ENCODE results near the gene TICRR.
"Not testable (repeated sequence)": the region's sequence is repeated elsewhere in the genome, so short reads cannot be mapped to it uniquely, and the experiment has no call there.

Gene TICRR

GRCh38 chr15:89575146-89575655 is at the start of gene TICRR:
TSS of gene TICRR (plus strand) at chr15:89575469. CDS start at chr15:89575587, 118 bp downstream.
- peak; percentile 98 for DNase-seq

- no peak for DNase-seq
Measured at GRCh38 chr15:89526181-89526580, 49.1 kb upstream of the TICRR start.

GRCh38 chr15:89526601-89527441 is 48.4 kb upstream of the TICRR start:
- DNase-seq, result no peak

- no peak for DNase-seq
Measured at GRCh38 chr15:89528757-89529352, 46.4 kb upstream of the TICRR start.

GRCh38 chr15:89530976-89531375 is 44.3 kb upstream of the TICRR start:
- DNase-seq, result no peak

GRCh38 chr15:89531796-89532537 is 43.3 kb upstream of the TICRR start:
- no peak for DNase-seq

GRCh38 chr15:89533861-89534544 is 41.3 kb upstream of the TICRR start:
- no peak for DNase-seq

- no peak for DNase-seq
Measured at GRCh38 chr15:89539027-89539426, 36.2 kb upstream of the TICRR start.

GRCh38 chr15:89542369-89542768 is 32.9 kb upstream of the TICRR start:
- no peak for DNase-seq

- DNase-seq, result no peak
Measured at GRCh38 chr15:89543389-89543788, 31.9 kb upstream of the TICRR start.

GRCh38 chr15:89549138-89549537 is 26.1 kb upstream of the TICRR start:
- not testable (repeated sequence) for DNase-seq

- DNase-seq, result no peak
Measured at GRCh38 chr15:89550427-89550826, 24.8 kb upstream of the TICRR start.

- DNase-seq, result no peak
Measured at GRCh38 chr15:89551550-89551949, 23.7 kb upstream of the TICRR start.

GRCh38 chr15:89553632-89554031 is 21.6 kb upstream of the TICRR start:
- DNase-seq, result no peak

- no peak for DNase-seq
Measured at GRCh38 chr15:89554247-89554646, 21.0 kb upstream of the TICRR start.

- DNase-seq, result no peak
Measured at GRCh38 chr15:89555768-89556167, 19.5 kb upstream of the TICRR start.

- peak; percentile 71 for DNase-seq
Measured at GRCh38 chr15:89556413-89557262, 18.6 kb upstream of the TICRR start.

- no peak for DNase-seq
Measured at GRCh38 chr15:89559769-89560264, 15.5 kb upstream of the TICRR start.

- no peak for DNase-seq
Measured at GRCh38 chr15:89566181-89566580, 9.1 kb upstream of the TICRR start.

- DNase-seq, result no peak
Measured at GRCh38 chr15:89566621-89567294, 8.5 kb upstream of the TICRR start.

GRCh38 chr15:89569090-89569745 is 6.1 kb upstream of the TICRR start:
- DNase-seq, result no peak
